GM19328 (cell line): Measurements from ENCODE around the gene TFF2.

Source experiments
- ATAC-seq: cut with Tn5 transposase; IDR thresholded peaks from one replicate; pipeline ENCODE4 v1.9.1; 2021; ENCODE audit warnings: mild to moderate bottlenecking, moderate library complexity; ENCODE audit not compliant: unreplicated experiment

The TFF2 gene, protein sequence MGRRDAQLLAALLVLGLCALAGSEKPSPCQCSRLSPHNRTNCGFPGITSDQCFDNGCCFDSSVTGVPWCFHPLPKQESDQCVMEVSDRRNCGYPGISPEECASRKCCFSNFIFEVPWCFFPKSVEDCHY

DNA sequence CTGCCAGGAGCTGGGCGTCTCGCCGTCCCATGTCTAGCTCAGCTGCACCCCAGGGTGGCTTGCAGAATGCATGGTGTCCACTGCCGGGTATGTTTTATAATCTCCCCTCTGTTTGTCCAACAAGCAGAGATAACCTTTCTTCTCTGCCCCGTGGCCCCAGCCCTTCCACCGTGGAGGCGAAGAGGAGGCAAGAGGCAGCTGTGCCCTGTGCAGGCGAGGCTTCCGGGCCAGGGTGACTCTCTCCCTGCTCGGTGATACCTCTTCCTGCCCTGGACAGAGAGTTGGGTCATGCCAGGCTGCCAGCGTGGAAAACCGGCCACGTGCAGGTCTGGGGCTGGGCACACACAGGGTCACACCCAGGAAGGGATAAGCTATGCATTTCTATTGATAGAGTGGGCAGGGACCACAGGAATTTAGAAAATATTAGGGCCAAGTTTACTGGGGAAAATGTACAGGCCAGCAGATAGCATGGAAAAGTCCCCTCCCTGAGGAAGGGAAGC, at the start of gene TFF2:
TSS of gene TFF2 (minus strand) at position 68 of the 500 bp plus-strand sequence. CDS start at position 31, 37 bp downstream.
- no peak for ATAC-seq

DNA sequence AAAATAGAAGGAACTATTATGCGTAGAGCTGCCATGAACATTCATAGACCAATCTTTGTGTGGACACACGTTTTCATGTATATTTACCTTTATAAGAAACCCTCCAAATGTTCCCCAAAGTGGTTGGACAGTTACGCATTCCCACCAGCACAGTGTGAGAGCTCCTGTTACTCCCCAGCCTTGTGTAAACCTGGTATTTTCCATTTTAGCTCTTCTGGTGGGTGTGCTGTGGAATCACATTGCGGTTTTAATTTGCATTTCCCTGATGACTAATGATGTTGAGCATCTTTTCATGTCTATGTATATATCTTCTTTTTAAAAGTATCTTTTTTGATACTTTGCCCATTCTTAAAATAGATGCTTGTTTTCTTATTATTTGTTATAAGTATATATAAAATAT, 49.7 kb upstream of the TFF2 start:
- ATAC-seq = no peak

- ATAC-seq = no peak
Observed at GRCh38 chr21:42398436-42399028, 47.7 kb upstream of the TFF2 start.

DNA sequence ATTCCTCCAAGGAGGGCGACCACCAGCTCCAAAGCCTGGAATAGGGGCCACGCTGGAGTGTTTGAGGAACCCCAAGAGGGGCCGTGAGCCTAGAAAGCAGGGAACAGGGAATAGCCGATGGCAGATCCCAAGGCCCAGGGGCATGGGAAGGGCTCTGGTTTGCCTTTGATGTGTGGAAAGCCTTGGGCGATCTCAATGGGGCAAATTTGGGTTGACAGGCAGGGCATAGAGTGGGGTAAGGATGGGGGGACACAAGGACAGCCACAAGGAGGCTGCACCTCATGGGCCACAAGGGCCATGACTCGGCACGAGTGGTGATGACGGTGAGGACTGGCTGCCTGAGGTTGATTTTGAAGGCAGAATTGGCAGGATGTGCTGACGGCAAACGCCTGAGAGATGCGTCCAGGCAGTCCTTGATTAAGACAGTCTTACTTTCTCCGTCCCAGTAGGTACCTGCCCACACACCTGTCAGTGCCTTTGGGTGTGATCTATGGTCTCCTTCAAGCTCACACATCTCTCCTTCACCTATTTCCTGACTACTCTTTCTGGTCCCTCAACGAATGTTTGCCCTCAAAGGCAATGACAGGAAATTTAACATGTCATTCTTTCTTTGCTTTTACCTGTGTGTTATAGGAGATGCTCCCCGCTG, 47.1 kb upstream of the TFF2 start:
- ATAC-seq = no peak

DNA sequence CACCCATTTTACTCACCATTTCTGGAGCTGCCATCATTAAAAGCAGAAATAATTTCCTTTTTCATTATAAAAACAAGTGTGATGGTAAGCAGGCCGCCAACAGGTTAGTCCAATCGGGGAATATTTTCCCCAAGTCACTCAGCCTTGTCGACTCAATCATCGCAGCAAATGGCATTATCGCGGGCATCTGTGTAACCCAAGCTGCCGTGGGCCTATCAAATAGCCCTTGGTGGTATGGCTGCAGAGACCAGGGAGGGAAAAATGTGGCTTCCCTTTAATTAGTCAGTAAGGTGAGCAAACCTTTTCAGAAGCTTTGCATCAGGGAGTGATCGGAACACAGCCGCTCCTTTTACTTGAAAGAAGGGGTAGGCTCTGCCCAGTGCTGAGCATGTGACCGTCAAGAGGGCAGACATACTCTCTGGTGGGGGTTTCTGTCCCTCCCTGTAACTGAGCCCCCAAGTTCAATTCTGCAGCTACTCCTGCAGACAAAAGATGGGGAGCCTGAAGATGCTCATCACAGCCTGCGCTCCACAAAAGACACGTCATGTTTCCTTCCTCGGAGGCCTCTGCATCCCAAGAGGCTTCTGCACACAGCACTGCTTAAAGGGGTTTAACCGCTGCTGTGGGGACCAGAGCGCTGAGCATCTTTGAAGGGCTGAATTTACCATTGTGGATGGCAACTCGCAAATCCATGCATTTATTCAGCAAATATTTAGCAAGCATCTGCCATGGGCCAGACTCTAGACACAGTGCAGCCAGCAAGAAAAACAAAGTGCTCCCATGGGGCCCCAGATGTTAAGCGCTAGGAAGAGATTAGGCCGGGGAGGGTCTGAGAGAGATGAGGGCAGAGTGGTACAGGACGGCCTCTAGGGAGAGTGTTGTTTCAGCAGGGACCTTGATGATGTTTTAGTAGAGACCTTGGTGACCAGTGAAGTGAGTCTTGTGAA, 46.3 kb upstream of the TFF2 start:
- no peak for ATAC-seq

DNA sequence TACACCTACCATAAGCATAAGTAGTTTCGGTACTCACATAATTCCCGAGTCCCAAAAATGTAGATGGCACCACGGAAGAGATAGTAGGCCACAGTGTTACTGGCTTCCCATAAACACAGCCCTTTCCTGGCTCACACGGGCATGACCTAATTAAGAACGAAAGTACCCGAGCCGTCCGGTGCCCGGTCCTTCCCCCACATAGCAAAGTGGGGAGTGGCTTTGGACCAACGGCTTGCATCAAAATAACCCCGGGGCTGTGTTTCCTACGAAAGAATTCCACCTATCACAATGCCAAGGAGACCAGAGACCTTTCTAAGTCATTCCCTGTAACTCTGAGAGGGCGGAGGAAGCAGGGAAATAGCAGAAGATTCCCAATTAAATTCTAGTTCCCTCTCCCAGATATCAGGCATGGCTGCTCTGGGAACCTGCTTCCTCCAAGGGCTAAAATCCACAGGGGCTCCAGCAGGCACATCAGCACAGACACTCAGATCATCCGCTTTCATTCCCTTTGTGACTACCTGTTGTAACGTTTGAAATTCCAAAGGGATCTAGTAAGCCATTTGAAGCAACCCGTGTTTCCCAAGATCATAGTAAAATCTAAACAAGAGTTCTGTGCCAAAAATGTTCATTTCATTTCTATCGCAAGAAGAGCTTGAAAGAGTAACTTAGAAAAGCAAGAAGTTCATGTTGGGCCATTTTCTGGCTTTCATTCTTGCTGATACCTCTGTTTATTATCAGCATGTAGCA, 45.3 kb upstream of the TFF2 start, which contains the start of gene TMPRSS3:
TSS of gene TMPRSS3 (minus strand) at position 148 of the 747 bp plus-strand sequence. CDS start 635 bp downstream, outside the sequence.
- no peak for ATAC-seq

DNA sequence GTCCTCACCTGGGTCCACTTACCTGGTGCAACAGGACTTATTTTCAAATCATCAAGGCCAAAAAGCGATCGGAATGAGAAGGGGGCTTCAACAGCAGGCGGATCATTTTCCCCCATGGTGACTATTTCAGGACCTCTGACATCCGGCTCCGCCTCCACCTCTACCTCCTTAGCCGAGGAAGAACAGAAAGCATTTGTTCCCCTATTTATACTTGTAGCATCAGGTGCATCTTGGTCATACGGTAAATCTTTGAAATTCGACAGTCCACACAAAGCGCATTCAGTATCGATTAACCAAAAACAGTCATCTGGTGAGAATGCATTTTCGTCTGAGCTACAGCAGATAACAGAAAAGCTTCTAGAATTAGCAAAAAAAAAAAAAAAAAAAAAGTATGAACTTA, 44.5 kb upstream of the TFF2 start:
- no peak for ATAC-seq

DNA sequence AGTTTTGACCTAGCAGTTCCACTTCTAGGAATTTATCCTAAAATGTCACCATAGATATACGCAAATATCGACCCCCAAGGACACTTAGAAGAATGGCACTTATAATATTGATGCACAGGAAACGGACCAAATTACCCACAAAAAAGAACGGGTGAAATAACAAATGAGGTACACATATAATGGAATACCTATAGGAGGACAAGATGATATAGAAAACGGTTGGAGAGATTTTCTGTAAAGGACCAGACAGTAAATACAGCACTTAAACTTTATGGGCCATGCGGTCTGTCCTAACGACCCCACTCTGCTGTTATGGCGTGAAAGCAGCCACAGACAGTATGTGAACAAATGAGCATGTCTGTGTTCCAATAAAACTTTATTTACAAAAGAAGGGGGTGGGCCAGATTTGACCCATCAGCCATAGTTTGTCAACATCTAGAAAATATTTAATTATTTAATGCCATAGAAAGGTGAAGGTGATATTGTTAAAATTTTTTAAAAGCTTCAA, 42.7 kb upstream of the TFF2 start:
- no peak for ATAC-seq

- ATAC-seq = no peak
Observed at GRCh38 chr21:42392731-42393442, 42.1 kb upstream of the TFF2 start.

DNA sequence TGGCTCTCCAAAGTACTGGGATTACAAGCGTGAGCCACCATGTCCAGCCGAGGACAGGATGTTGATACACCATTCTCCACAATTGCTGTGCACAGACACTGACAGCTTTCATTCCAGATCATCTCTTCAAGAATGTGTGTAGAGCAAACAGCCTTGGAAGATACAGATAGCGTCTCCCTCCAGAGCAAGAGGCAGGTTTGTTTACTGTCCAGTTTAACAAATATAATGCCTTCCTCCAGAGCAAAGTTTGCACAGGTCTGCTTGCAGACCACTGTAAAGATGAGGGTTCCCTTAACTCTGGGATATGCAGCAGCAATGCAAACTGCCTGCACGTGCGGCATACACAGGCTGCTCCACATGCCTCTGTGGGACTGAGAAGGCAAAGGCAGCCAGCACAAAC, 40.5 kb upstream of the TFF2 start:
- ATAC-seq = no peak

GRCh38 chr21:42390696-42391095, 39.9 kb upstream of the TFF2 start:
- no peak for ATAC-seq

- ATAC-seq = no peak
Observed at GRCh38 chr21:42390193-42390592, 39.4 kb upstream of the TFF2 start.

DNA sequence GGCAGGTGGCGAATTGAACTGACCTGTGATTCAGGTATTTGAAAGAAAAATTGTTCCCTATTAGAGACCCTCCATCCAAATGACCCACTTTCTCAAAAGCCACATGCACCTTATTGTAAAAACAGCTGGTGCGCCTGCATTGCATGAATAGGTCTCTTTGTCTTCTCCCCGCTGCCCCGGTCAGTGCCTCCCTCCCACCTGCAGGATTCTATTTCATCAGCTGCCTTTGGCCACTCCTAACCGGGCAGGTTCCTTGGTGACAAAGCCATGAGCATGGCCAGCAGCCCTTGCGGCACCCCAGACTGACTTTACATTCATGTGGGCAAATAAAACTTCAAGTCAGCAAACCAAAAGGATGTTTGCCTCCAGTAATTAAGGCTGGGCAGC, 38.6 kb upstream of the TFF2 start:
- ATAC-seq = no peak

GRCh38 chr21:42388740-42389448, 38.1 kb upstream of the TFF2 start:
- no peak for ATAC-seq

- no peak for ATAC-seq
Observed at GRCh38 chr21:42387843-42388340, 37.1 kb upstream of the TFF2 start.

DNA sequence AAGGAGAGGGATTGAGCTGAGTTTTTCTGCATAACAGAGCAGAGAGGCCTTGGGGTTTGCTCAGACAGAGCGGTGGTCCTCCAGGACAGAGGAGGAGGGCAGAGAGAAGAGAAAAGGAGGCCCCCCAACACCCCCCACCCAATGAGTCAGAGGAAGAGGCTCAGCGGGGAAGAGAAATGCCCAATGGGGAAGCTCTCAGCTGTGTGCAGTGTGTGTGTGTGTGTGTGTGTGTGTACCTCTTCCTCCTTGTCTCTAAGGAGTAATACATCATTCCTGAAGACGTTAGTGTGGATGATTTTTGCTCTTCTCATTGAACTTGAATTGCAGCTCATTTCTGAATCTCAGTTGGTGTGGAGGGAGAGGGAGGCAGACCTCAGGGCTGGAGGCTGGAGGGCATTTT, 36.4 kb upstream of the TFF2 start:
- no peak for ATAC-seq

- no peak for ATAC-seq
Observed at GRCh38 chr21:42386034-42386591, 35.3 kb upstream of the TFF2 start.

- no peak for ATAC-seq
Observed at GRCh38 chr21:42385619-42386018, 34.8 kb upstream of the TFF2 start.

- no peak for ATAC-seq
Observed at GRCh38 chr21:42384989-42385388, 34.2 kb upstream of the TFF2 start.
